Measurements from ENCODE around the gene SEMA3A.

The SEMA3A gene

GRCh38 chr7:84138411-84138810 is 56.2 kb downstream of the SEMA3A start:
- Histone ChIP-seq H3K4me1 (ENCODE audit: control insufficient read depth, insufficient read depth, low read length, poor library complexity, severe bottlenecking) (peaks cover 11% of the 10 kb centered on the region), H3K4me3 (ENCODE audit: extremely low read depth, insufficient read depth, low read length, poor library complexity, severe bottlenecking) (no peak overlapping the region), H3K36me3 (ENCODE audit: control insufficient read depth, insufficient read depth, low read length) (peaks cover 5% of the 10 kb centered on the region), H3K27ac (ENCODE audit: low read depth, low read length, severe bottlenecking) (no peak overlapping the region), H3K9me3 (ENCODE audit: control insufficient read depth, low read length) (no peaks in the 10 kb centered on the region)
- WGBS, 2 experiments (ENCODE audit: insufficient coverage in 2 of 2) = 100% methylated on average over 1 of the region's 3 CpGs; no CpG with 5 or more reads in 1 of the 2 experiments

GRCh38 chr7:84137812-84138211 is 56.8 kb downstream of the SEMA3A start:
- no peak overlapping the region for H3K27ac ChIP-seq (ENCODE audit: low read depth, low read length, severe bottlenecking)
- H3K4me1 ChIP-seq (ENCODE audit: control insufficient read depth, insufficient read depth, low read length, poor library complexity, severe bottlenecking) = peaks cover 6% of the 10 kb centered on the region
- H3K9me3 ChIP-seq (ENCODE audit: control insufficient read depth, low read length) = no peaks in the 10 kb centered on the region
- no peak overlapping the region for H3K4me3 ChIP-seq (ENCODE audit: extremely low read depth, insufficient read depth, low read length, poor library complexity, severe bottlenecking)
- peaks cover 5% of the 10 kb centered on the region for H3K36me3 ChIP-seq (ENCODE audit: control insufficient read depth, insufficient read depth, low read length)

GRCh38 chr7:84136809-84137208 is 57.8 kb downstream of the SEMA3A start:
- Histone ChIP-seq H3K4me1 (ENCODE audit: control insufficient read depth, insufficient read depth, low read length, poor library complexity, severe bottlenecking) (no peaks in the 10 kb centered on the region), H3K9me3 (ENCODE audit: control insufficient read depth, low read length) (no peaks in the 10 kb centered on the region), H3K27ac (ENCODE audit: low read depth, low read length, severe bottlenecking) (no peak overlapping the region), H3K4me3 (ENCODE audit: extremely low read depth, insufficient read depth, low read length, poor library complexity, severe bottlenecking) (no peak overlapping the region), H3K36me3 (ENCODE audit: control insufficient read depth, insufficient read depth, low read length) (peaks cover 4% of the 10 kb centered on the region)
- 74 to 91% methylated on average over 3 of the region's 3 CpGs for WGBS, 2 experiments (ENCODE audit: insufficient coverage in 2 of 2)

GRCh38 chr7:84136336-84136735 is 58.3 kb downstream of the SEMA3A start:
- WGBS, 2 experiments (ENCODE audit: insufficient coverage in 2 of 2) = 94% methylated on average over 2 of the region's 3 CpGs; no CpG with 5 or more reads in 1 of the 2 experiments
- Histone ChIP-seq H3K9me3 (ENCODE audit: control insufficient read depth, low read length) (no peaks in the 10 kb centered on the region), H3K36me3 (ENCODE audit: control insufficient read depth, insufficient read depth, low read length) (no peaks in the 10 kb centered on the region)

GRCh38 chr7:84134169-84134568 is 60.4 kb downstream of the SEMA3A start:
- no peak overlapping the region for H3K4me3 ChIP-seq (ENCODE audit: extremely low read depth, insufficient read depth, low read length, poor library complexity, severe bottlenecking)
- WGBS, 2 experiments (ENCODE audit: insufficient coverage in 2 of 2) = no CpG with 5 or more reads among the region's 1 CpG
- no peaks in the 10 kb centered on the region for H3K36me3 ChIP-seq (ENCODE audit: control insufficient read depth, insufficient read depth, low read length)
- no peak overlapping the region for H3K27ac ChIP-seq (ENCODE audit: low read depth, low read length, severe bottlenecking)
- no peaks in the 10 kb centered on the region for H3K4me1 ChIP-seq (ENCODE audit: control insufficient read depth, insufficient read depth, low read length, poor library complexity, severe bottlenecking)
- H3K9me3 ChIP-seq (ENCODE audit: control insufficient read depth, low read length) = no peaks in the 10 kb centered on the region

More at GRCh38 chr7:84136336-84136735, 58.3 kb downstream of the SEMA3A start:
- no peak overlapping the region for H3K4me3 ChIP-seq (ENCODE audit: extremely low read depth, insufficient read depth, low read length, poor library complexity, severe bottlenecking)
- H3K27ac ChIP-seq (ENCODE audit: low read depth, low read length, severe bottlenecking) = no peak overlapping the region
- H3K4me1 ChIP-seq (ENCODE audit: control insufficient read depth, insufficient read depth, low read length, poor library complexity, severe bottlenecking) = no peaks in the 10 kb centered on the region

GRCh38 chr7:84125654-84126053 is 68.9 kb downstream of the SEMA3A start:
- H3K4me1 ChIP-seq (ENCODE audit: control insufficient read depth, insufficient read depth, low read length, poor library complexity, severe bottlenecking) = peaks cover 18% of the 10 kb centered on the region
- 100% methylated on average over 1 of the region's 2 CpGs; no CpG with 5 or more reads in 1 of the 2 experiments for WGBS, 2 experiments (ENCODE audit: insufficient coverage in 2 of 2)
- no peak overlapping the region for H3K4me3 ChIP-seq (ENCODE audit: extremely low read depth, insufficient read depth, low read length, poor library complexity, severe bottlenecking)
- H3K36me3 ChIP-seq (ENCODE audit: control insufficient read depth, insufficient read depth, low read length) = peaks cover 3% of the 10 kb centered on the region
- H3K9me3 ChIP-seq (ENCODE audit: control insufficient read depth, low read length) = no peaks in the 10 kb centered on the region
- no peak overlapping the region for H3K27ac ChIP-seq (ENCODE audit: low read depth, low read length, severe bottlenecking)

- Histone ChIP-seq H3K27ac (ENCODE audit: low read depth, low read length, severe bottlenecking) (peak overlapping the region; percentile 88), H3K9me3 (ENCODE audit: control insufficient read depth, low read length) (no peaks in the 10 kb centered on the region), H3K4me3 (ENCODE audit: extremely low read depth, insufficient read depth, low read length, poor library complexity, severe bottlenecking) (no peak overlapping the region), H3K4me1 (ENCODE audit: control insufficient read depth, insufficient read depth, low read length, poor library complexity, severe bottlenecking) (peaks cover 18% of the 10 kb centered on the region), H3K36me3 (ENCODE audit: control insufficient read depth, insufficient read depth, low read length) (peaks cover 3% of the 10 kb centered on the region)
- WGBS, 2 experiments (ENCODE audit: insufficient coverage in 2 of 2) = 50 to 64% methylated on average over 1 to 2 of the region's 5 CpGs
Measured at GRCh38 chr7:84123965-84124547, 70.5 kb downstream of the SEMA3A start.

GRCh38 chr7:84122582-84123360 is 71.8 kb downstream of the SEMA3A start:
- WGBS, 2 experiments (ENCODE audit: insufficient coverage in 2 of 2) = no CpG with 5 or more reads among the region's 4 CpGs
- Histone ChIP-seq H3K4me1 (ENCODE audit: control insufficient read depth, insufficient read depth, low read length, poor library complexity, severe bottlenecking) (peaks cover 18% of the 10 kb centered on the region), H3K4me3 (ENCODE audit: extremely low read depth, insufficient read depth, low read length, poor library complexity, severe bottlenecking) (no peak overlapping the region), H3K27ac (ENCODE audit: low read depth, low read length, severe bottlenecking) (peak overlapping the region; percentile 23), H3K9me3 (ENCODE audit: control insufficient read depth, low read length) (no peaks in the 10 kb centered on the region), H3K36me3 (ENCODE audit: control insufficient read depth, insufficient read depth, low read length) (peaks cover 3% of the 10 kb centered on the region)

GRCh38 chr7:84117304-84117703 is 77.3 kb downstream of the SEMA3A start:
- WGBS, 2 experiments (ENCODE audit: insufficient coverage in 2 of 2) = 77 to 100% methylated on average over 1 to 5 of the region's 6 CpGs
- H3K4me1 ChIP-seq (ENCODE audit: control insufficient read depth, insufficient read depth, low read length, poor library complexity, severe bottlenecking) = peaks cover 16% of the 10 kb centered on the region
- no peaks in the 10 kb centered on the region for H3K9me3 ChIP-seq (ENCODE audit: control insufficient read depth, low read length)
- H3K4me3 ChIP-seq (ENCODE audit: extremely low read depth, insufficient read depth, low read length, poor library complexity, severe bottlenecking) = no peak overlapping the region
- no peaks in the 10 kb centered on the region for H3K36me3 ChIP-seq (ENCODE audit: control insufficient read depth, insufficient read depth, low read length)
- H3K27ac ChIP-seq (ENCODE audit: low read depth, low read length, severe bottlenecking) = no peak overlapping the region

GRCh38 chr7:84113906-84114850 is 80.4 kb downstream of the SEMA3A start:
- H3K4me1 ChIP-seq (ENCODE audit: control insufficient read depth, insufficient read depth, low read length, poor library complexity, severe bottlenecking) = peaks cover 22% of the 10 kb centered on the region
- H3K36me3 ChIP-seq (ENCODE audit: control insufficient read depth, insufficient read depth, low read length) = no peaks in the 10 kb centered on the region
- H3K4me3 ChIP-seq (ENCODE audit: extremely low read depth, insufficient read depth, low read length, poor library complexity, severe bottlenecking) = no peak overlapping the region
- 100% methylated on average over 1 of the region's 9 CpGs; no CpG with 5 or more reads in 1 of the 2 experiments for WGBS, 2 experiments (ENCODE audit: insufficient coverage in 2 of 2)
- no peaks in the 10 kb centered on the region for H3K9me3 ChIP-seq (ENCODE audit: control insufficient read depth, low read length)
- no peak overlapping the region for H3K27ac ChIP-seq (ENCODE audit: low read depth, low read length, severe bottlenecking)
